ENCODE results near the gene STARD10. TPM values are rescaled to one million over a fixed set of nuclear protein-coding genes. Genes with fewer than 3 reads are reported as not detected.
"Not testable (repeated sequence)": the region's sequence is repeated elsewhere in the genome, so short reads cannot be mapped to it uniquely, and the experiment has no call there.

STARD10 gene
- total RNA-seq, 1 donor from 2014 or later = 68.8 TPM

- ATAC-seq = no peak
Measured at GRCh38 chr11:72826191-72826941, 32.5 kb upstream of the STARD10 start.

- ATAC-seq = no peak
Measured at GRCh38 chr11:72825661-72826060, 31.8 kb upstream of the STARD10 start.

GRCh38 chr11:72824811-72825505 lies 31.1 kb upstream of the STARD10 start:
- no peak for ATAC-seq

GRCh38 chr11:72824020-72824419 lies 30.2 kb upstream of the STARD10 start:
- no peak for ATAC-seq

- ATAC-seq = no peak
Measured at GRCh38 chr11:72823105-72823804, 29.4 kb upstream of the STARD10 start.

GRCh38 chr11:72821920-72822799 lies 28.3 kb upstream of the STARD10 start:
- ATAC-seq = peak; percentile 85

GRCh38 chr11:72821221-72821919 lies 27.5 kb upstream of the STARD10 start:
- ATAC-seq = peak; percentile 46

DNA sequence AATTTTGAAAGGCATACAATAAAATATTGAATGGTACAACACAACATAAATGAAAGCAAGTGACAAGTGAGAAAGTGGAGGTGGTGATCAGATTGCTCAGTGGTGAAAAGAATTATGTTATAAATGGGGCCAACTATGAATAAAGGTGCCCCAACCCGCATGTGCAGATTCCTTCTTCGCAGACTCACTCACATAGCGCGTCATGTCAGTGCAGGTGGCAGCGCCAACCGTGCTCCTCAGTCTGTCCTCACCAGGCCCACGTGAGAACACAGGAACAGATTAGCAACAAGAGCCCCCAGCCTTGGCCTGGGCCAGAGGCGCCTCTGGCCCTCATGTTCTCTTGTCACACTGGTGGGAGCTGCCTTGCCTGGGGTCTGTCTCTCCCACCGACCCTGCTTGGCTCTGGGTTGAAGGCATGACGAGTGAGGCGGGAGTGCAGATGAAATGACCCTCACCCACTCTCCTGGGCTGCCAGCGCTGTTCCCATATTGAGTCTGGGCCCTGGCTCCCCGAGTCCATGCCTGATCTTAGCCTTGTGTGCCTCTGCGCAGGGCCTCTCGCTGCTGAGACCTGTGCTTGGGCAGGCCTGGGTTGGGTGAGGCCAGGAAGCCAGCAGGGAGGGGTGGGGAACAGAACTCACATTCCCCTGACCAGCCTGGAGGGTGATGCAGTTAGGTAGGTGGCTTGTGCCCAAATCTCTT lies 26.7 kb upstream of the STARD10 start:
- ATAC-seq = peak; percentile 67

DNA sequence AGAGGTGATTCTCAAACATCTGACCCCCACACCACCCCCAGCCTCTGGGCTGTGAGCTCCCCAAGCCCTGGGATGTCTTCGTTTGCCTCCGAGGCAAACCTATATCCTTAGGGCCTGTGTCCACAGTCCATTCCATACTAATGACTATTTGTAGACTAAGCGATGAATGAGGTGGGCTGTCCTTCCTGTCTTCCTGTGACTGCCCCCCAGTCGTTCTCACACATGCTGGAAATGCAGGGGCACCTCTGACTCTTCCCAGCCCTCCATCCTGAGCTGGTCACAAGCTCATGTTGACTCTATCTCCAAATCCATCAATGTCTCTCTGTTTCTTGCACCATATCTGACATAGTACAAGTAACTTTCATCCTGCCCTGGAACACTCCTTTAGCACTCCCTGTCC lies 25.1 kb upstream of the STARD10 start:
- no peak for ATAC-seq

GRCh38 chr11:72817966-72818365 lies 24.1 kb upstream of the STARD10 start:
- ATAC-seq = no peak

DNA sequence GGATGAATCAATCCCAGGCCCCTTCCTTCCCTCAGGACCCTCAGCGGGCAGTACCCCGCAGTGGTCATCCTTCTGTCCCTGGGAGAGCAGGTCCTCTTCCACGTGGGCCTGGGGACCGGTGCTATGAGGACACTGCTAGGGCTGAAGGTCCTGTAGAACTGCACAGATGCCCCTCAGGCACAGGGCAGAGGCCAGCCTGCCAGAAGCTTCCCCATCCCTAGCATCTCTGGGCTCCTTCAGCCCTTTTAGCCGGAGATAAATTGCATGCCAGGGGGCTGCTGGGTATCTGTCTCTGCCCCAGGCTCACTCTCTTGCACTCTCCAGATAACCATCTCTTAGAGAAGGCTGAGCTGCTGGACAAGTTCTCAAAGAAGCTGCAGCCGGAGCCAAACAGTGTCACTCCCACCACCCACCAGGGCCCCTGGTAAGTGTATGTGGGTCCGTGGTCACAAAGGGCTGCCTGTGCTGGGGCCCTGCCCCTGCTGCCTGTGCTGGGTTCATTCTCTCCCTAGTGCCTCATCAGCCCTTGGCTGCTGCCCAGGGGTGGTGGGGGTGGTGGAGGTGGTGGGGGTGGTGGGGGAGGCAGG lies 22.6 kb upstream of the STARD10 start:
- no peak for ATAC-seq

DNA sequence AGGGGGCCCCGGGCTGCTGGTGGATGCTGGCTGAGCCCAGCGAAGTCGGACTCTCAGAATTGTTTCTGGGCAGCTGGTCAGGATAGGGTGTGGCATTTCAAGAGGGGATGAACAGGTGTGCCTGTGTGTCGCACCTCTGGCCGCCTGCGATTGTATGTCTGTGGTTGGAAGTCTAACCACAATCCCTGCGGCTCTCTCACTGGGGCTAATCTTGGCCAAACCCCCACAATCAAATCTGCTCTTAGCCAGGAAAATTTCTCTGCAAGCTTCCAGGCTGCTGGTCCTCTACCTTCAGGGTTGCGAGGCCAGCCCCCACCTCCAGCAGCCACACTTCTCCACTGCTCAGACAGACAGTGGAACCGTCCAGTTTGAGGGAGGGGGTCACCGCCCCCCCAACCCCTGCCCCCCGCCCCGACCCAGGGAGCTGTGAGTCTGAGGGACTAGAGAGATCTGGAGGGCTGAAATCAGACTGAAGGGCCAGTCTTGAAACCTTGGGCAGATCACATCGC lies 21.3 kb upstream of the STARD10 start:
- ATAC-seq = peak; percentile 0

DNA sequence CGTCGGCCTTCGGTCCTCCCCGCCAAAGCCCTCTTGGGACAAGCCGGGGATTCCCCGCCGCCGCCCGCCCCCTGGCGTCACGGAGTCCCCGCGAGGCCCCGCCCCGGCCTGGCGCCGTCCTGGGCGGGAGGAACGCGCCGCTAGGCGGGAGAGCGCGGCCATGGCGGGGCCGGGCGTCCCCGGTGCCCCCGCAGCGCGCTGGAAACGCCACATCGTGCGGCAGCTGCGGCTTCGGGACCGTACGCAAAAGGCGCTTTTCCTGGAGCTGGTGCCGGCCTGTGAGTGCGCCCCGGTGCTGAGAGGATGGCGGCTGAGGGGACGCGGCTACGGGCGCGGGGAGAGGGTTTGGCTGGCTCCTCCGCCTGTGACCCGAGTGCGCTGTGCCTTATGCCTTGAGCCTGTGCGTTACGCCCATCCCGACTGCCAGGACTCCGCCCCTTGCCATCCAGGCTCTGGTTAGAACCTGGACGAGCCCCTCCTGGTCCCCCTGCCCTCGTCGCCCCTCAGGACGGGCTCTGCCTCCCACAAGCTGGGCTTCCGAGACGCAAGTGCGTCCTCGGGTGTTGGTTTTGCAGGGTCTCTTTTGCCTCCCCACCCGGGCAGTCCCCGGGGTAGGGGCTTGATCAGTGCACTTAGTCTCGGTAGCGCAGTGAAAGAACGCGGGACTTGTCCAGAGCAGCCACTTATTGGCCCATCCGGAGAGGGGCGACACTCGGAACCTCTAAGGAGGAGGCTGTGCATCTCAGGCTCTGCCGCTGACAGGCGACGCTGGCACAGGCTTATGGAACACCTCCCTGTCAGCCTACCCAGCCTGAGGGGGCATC lies 20.7 kb upstream of the STARD10 start, which contains the start of gene ATG16L2:
Gene ATG16L2, plus strand, starts transcription at position 126 of the 824 bp plus-strand sequence. Its CDS starts 35 bp downstream, at position 161.
- ATAC-seq = peak; percentile 86

DNA sequence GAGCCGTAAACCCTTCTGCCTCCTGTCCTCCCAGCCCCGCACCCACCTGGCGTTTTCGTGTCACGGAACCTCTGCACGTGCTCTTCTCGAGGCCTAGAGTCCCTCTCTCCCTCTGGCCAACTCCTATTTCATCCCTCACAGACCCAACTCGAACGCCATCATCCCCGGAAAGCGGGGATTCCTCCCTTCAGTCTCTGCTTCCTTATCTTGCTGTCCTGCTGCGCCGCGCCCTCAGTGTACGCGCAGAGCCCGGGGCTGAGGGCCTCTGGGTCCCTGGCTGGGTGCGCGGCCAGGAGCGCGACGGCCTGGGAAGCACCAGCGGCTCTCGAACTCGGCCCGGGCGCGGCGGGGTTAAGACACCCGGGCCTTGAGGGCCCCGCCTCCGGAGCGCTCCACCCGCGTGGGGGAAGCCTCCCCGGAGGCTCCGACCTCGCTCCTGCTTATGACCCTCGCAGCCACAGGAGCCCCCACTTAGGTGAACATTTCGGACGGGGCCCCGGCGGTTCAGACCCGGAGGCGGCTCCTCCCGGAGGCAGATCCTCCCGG lies 20.0 kb upstream of the STARD10 start:
- peak; percentile 76 for ATAC-seq

DNA sequence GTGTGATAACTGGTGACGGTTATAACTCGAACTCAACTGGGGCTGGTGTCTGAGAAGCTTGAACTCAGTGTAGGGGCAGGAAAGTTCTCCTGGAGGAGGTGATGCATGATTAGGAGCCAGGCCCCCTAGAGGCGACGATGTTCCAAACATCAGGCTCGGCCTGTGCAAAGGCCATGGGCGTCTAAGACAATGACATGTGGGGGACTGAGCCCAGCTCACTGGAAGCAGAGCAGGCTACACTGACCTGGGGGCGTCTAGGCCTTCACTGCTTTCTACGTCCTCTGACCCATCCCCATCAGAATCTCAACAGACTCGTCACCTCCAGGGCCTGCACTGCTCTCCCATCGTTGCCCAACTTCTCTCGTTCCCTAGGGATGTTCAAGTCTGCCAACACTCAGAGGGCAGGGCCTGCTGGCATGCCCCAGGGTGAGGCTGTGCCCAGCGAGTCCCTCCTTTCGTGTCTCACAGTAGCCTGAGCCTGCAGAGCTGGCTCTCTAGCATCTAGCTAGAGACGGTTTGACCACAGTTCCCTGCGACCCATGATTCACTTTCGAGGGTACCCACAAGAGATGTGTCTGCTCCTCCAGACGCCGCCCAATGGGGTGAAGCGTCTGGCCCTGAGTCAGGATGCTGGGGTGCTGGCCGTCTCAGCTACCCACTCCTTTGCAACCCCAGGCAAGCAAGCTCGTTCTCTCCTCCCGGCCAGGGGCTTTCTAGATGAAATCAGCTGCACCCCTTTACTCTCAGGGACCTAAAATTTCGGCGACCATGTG lies 19.3 kb upstream of the STARD10 start:
- peak; percentile 68 for ATAC-seq

DNA sequence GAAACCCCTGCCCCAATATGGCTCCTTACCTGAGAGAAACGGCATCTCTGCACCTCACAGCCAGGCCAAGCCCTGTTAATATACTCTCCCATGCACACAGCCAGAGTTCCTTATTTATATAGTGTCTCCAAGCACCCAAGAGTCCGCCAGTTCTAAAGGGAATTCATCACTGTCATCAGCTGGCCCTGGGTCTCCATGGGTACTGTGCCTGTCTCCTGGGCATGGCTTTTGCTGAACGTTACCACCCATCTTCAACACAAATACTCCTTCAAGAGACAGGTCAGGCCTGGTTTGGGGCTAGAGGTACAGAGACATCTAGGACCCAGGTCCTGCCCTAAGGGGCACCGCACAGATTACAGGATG lies 18.7 kb upstream of the STARD10 start:
- ATAC-seq = peak; percentile 0

- ATAC-seq = not testable (repeated sequence)
Measured at GRCh38 chr11:72811686-72812085, 17.8 kb upstream of the STARD10 start.

GRCh38 chr11:72808331-72808798 lies 14.5 kb upstream of the STARD10 start:
- ATAC-seq = no peak
